ENCODE data around the gene BCOR.
A peak's percentile ranks its signal among the peaks of the same experiment; 100 is the strongest.

BCOR gene

DNA sequence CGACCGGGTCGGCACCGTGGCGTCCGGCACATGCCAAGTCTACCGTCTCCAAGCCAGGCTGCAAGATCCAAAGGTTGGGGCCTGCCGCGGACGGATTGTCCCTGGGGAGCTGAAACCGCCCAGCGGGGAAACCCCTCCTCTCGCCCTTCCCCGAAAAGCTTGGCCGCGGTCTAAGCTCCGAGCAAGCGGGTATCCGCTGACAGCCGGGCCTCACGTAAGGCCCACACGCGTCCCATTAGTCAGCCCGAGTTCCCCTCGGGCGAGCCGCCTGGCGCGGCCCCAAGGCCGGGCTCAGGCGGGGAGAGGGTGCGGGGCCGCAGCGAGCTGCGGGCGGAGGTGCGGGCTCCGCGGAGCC, 6.8 kb upstream of the BCOR start:
- H3K79me2 ChIP-seq (ENCODE audit: insufficient read depth, low read length) = no peaks in the 10 kb centered on the region
- H2AFZ ChIP-seq (ENCODE audit: low read depth, low read length, severe bottlenecking) = no peak overlapping the region
- H3K9me2 ChIP-seq (replicated peaks; ENCODE audit: insufficient read depth, low read length) = no peaks in the 10 kb centered on the region
- H3K4me3 ChIP-seq (ENCODE audit: insufficient read depth, low read length, poor library complexity, severe bottlenecking) = peak overlapping the region; percentile 53
- H4K20me1 ChIP-seq (ENCODE audit: low read depth, low read length) = no peaks in the 10 kb centered on the region
- TF ChIP-seq, protein P1, sequence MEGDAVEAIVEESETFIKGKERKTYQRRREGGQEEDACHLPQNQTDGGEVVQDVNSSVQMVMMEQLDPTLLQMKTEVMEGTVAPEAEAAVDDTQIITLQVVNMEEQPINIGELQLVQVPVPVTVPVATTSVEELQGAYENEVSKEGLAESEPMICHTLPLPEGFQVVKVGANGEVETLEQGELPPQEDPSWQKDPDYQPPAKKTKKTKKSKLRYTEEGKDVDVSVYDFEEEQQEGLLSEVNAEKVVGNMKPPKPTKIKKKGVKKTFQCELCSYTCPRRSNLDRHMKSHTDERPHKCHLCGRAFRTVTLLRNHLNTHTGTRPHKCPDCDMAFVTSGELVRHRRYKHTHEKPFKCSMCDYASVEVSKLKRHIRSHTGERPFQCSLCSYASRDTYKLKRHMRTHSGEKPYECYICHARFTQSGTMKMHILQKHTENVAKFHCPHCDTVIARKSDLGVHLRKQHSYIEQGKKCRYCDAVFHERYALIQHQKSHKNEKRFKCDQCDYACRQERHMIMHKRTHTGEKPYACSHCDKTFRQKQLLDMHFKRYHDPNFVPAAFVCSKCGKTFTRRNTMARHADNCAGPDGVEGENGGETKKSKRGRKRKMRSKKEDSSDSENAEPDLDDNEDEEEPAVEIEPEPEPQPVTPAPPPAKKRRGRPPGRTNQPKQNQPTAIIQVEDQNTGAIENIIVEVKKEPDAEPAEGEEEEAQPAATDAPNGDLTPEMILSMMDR (IDR thresholded peaks at IDR 0.05; ENCODE audit: insufficient read depth, low read length, poor library complexity, severe bottlenecking) = no peak
- no peak for TF ChIP-seq EZH2phosphoT487 (conservative IDR thresholded peaks at IDR 0.05; ENCODE audit: low read length)
- no peaks in the 10 kb centered on the region for H3K27me3 ChIP-seq (ENCODE audit: low read length)
- H3K4me2 ChIP-seq (ENCODE audit: low read depth, low read length, poor library complexity, severe bottlenecking) = peak overlapping the region; percentile 76
- peak overlapping the region; percentile 60; the same call in 1 of the 2 replicates for H3K27ac ChIP-seq (ENCODE audit: low read depth, low read length)
- no peaks in the 10 kb centered on the region for H3K9me3 ChIP-seq (ENCODE audit: insufficient read depth, low read length)
- H3F3A ChIP-seq (ENCODE audit: insufficient read depth) = peaks cover 23% of the 10 kb centered on the region
- H3K9ac ChIP-seq (ENCODE audit: low read length) = peak overlapping the region; percentile 77
- no peaks in the 10 kb centered on the region for H3K36me3 ChIP-seq (ENCODE audit: low read length)

GRCh38 chrX:40103565-40104323, 6.0 kb upstream of the BCOR start:
- H3K27ac ChIP-seq (ENCODE audit: low read depth, low read length) = no peak overlapping the region
- H3K4me3 ChIP-seq (ENCODE audit: insufficient read depth, low read length, poor library complexity, severe bottlenecking) = no peak overlapping the region
- no peaks in the 10 kb centered on the region for H3K27me3 ChIP-seq (ENCODE audit: low read length)
- H3K36me3 ChIP-seq (ENCODE audit: low read length) = no peaks in the 10 kb centered on the region
- H3F3A ChIP-seq (ENCODE audit: insufficient read depth) = peaks cover 29% of the 10 kb centered on the region
- no peak overlapping the region for H3K4me2 ChIP-seq (ENCODE audit: low read depth, low read length, poor library complexity, severe bottlenecking)
- no peak for TF ChIP-seq EZH2phosphoT487 (conservative IDR thresholded peaks at IDR 0.05; ENCODE audit: low read length)
- TF ChIP-seq, protein P1 (IDR thresholded peaks at IDR 0.05; ENCODE audit: insufficient read depth, low read length, poor library complexity, severe bottlenecking) = no peak
- no peaks in the 10 kb centered on the region for H4K20me1 ChIP-seq (ENCODE audit: low read depth, low read length)
- H3K9me3 ChIP-seq (ENCODE audit: insufficient read depth, low read length) = no peaks in the 10 kb centered on the region
- H3K9ac ChIP-seq (ENCODE audit: low read length) = no peak overlapping the region
- no peaks in the 10 kb centered on the region for H3K79me2 ChIP-seq (ENCODE audit: insufficient read depth, low read length)
- no peak overlapping the region for H2AFZ ChIP-seq (ENCODE audit: low read depth, low read length, severe bottlenecking)
- no peaks in the 10 kb centered on the region for H3K9me2 ChIP-seq (replicated peaks; ENCODE audit: insufficient read depth, low read length)

DNA sequence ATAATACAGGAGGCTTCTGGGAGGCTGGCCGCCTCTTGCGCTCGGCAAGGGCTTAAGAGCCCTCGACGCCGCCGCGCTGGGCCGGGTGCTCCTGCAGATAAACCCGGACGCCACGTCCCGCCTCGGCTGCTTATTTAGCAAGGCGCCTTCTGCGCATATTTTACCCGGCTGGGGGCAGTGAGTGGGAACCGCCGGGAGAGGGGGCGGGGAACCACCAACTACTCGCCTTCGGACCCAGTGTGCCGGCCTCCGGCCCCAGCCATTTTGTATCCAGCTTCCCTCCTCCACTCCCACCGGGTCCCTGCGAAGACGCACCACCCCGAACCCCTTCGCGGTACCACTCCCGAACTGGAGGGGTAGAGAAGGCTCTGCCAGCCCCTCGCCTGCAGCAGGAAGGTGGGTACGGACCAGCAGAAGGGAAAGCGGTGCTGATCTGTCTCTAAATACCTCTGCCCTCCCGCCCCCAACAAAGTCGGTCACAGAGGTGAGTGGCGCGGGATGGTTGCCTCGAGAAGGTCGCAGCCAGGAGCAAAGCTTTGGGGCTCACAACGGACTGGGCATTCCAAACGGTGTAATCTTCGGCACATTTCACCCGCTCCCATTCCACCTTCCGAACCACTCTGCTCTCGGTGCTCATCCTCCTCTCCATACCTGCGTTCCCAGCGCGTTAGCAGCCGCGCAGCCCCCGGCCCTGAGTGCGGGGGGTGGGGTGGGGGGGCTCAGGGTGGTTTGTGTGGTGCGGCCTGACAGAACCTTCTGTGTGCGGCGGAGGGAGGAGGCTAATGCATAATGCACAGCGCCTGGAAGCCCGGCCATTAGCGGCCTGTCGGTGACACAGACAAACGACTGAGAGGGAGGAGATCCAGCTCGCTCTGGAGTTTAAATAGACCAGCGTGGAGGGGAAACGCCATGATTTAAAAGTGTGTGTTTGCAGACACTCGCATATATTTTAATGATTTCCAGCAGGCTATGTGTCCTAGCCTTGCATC, 4.9 kb upstream of the BCOR start:
- Histone ChIP-seq H3K4me2 (ENCODE audit: low read depth, low read length, poor library complexity, severe bottlenecking) (no peak overlapping the region), H3K36me3 (ENCODE audit: low read length) (no peaks in the 10 kb centered on the region), H3K27ac (ENCODE audit: low read depth, low read length) (no peak overlapping the region), H3K9me2 (replicated peaks; ENCODE audit: insufficient read depth, low read length) (no peaks in the 10 kb centered on the region), H4K20me1 (ENCODE audit: low read depth, low read length) (no peaks in the 10 kb centered on the region), H3K4me3 (ENCODE audit: insufficient read depth, low read length, poor library complexity, severe bottlenecking) (no peak overlapping the region), H3K79me2 (ENCODE audit: insufficient read depth, low read length) (no peaks in the 10 kb centered on the region), H3K27me3 (ENCODE audit: low read length) (no peaks in the 10 kb centered on the region), H3K9ac (ENCODE audit: low read length) (no peak overlapping the region), H3F3A (ENCODE audit: insufficient read depth) (peaks cover 32% of the 10 kb centered on the region), H2AFZ (ENCODE audit: low read depth, low read length, severe bottlenecking) (no peak overlapping the region), H3K9me3 (ENCODE audit: insufficient read depth, low read length) (no peaks in the 10 kb centered on the region)
- TF ChIP-seq, protein P1 (IDR thresholded peaks at IDR 0.05; ENCODE audit: insufficient read depth, low read length, poor library complexity, severe bottlenecking) = no peak
- no peak for TF ChIP-seq EZH2phosphoT487 (conservative IDR thresholded peaks at IDR 0.05; ENCODE audit: low read length)
